DMS79 (cell line): Measurements from ENCODE around the gene TMEM135.
"Not testable (repeated sequence)": the region's sequence is repeated elsewhere in the genome, so short reads cannot be mapped to it uniquely, and the experiment has no call there.

Experiments
- DNase-seq: peaks from one replicate; lab custom pipeline; 2025; lab: John Stamatoyannopoulos, UW

The TMEM135 gene

DNA sequence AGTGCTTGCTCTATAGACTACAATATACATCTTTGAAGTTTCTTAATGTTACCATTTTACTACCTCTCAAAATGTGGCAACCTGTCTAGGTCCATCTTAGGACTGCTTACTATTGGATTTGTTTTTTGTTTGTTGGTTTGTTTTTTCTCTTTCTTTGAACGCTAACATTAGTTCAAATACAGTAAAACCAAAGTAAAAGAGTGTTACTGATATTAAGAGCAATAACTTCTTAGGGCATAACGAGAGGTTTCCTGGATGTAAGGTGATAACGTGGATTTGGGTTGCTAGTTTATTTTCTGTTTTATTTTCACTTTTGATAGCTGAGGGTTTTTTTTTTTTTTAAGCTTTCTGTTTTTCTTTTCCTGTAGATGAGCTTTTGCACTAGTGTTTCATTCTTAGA, 43.6 kb downstream of the TMEM135 start:
- DNase-seq, result no peak

DNA sequence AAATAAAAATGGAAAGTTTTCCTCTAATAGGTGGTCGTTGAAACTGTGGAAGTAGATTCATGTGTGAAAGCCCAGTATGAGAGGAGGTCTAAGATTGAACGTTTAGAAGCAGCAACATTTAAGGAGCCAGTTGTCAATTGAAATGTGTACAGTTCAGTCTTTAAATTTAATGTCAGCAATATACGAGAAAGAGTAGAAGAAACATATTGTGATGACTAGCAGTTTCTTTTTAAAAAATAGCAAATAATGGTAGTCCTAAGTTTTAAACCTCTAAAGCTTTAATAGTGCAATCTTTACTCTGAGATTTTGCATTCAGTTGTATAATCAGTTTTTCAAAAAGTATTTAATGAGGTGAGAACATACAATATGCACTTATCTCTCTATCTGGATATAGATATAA, 44.9 kb downstream of the TMEM135 start:
- DNase-seq, result no peak

DNA sequence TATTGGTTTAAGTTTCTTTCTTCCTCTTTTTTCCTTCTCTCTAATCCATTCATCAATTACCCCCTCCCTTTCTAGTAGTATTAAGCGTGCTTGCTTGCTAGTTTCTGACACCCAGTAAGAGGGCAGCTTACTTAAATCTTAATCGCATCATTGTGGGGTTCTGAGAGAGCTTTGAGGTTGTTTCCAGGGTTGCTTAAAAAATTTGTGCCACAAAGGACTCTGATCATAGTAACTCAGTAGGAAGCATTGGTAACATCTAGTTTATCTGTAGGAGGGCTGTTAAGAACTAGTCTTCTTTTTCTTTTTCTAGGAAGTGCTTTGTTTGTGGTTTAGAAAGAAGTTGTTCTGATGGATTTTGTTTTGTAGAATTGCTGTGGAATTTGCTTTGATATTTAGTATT, 45.3 kb downstream of the TMEM135 start:
- no peak for DNase-seq

DNA sequence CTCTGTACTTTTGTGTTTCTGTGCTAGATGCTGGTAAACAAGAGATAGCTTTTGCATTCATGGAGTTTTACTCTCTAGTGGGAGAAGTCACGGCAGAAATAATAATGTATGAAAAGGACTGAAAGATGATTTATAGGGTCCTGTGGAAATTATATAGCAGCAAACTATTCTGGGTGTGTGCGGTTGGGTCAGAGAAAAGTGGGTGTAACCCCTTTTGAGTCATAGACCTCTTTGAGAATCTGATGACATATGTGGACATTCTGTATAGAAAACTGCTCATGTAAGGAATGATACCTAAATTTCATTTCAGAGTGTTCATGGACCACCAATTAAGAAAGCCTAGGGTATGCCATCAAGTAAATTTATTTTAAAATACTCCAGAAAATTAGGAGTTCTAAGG, 54.4 kb downstream of the TMEM135 start:
- no peak for DNase-seq

DNA sequence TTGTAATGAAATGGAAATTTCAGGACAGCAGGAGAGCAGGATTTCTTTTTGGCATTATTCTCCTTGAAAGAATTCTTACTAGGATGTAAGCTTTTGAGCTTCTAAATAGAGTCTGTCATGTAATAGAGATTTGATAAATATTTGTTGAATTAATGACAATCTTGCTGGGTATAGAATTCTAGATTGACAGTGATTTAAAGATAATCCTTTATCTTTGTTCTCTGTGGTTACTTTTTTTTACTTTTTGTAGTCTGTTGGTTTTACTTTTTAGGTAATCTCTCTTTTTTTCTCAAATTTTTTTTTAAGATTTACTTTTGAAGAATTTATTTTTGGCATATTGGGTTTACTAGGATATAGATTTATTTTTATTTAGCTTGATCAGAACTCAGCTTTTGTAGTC, 54.8 kb downstream of the TMEM135 start:
- no peak for DNase-seq

DNA sequence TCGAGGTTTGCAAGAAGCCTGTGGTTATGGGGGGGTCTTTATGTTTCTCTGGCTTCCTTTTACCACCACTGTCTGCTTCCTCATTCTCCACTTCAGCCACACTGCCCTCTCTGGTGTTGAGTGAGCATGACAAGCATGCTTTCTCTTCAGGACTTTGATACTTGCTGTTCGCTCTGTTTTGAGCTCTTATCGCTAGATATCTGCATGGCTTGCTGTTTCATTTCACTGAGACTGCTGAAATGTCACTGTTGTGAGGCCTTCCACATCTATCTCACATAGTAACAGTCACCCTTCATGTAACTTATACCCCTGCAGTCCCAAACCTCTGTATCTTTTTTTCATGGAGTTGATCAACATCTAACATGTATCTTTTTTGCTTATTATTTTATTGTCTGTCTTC, 59.8 kb downstream of the TMEM135 start:
- DNase-seq, result no peak

DNA sequence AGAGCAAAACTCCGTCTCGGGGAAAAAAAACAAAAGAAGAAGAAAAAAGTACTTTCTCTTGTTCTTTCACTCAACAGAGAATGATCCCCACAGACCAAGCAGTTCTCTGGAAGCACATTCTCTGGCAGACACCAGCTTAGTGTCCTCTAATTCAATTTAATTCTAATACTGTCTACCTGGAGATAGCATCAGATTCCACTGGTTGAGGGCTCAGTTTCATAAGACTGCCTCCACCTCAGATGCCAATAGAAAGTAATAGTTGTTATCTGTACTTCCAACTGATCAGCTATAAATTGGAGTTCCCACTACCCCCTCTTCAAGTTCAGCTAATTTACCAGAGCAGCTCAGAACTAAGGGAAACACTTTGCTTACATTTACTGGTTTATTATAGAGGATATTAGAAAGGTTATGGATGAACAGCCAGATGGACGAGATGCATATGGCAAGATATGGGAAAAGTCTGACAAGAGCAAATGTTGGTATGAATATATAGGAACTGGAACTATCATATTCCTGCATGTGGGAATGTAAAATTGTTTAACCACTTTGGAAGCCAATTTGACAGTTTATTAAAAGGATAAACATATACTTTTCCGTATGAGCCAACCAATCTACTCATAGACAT, 64.3 kb downstream of the TMEM135 start:
- no peak for DNase-seq

DNA sequence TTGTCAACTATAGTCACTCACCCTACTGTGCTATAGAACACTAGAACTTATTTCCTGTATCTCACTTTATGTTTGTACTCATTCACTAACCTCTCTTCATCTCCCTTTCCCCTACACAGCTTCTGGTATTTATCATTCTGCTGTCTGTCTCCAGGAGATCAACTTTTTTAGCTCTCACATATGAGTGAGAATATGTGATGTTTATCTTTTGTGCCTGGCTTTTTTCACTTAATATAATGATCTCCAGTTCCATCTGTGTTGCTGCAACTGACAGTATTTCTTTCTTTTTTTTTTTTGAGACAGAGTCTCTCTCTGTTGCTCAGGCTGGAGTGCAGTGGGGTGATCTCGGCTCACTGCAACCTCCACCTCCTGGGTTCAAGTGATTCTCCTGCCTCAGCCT, 68.1 kb downstream of the TMEM135 start:
- not testable (repeated sequence) for DNase-seq

DNA sequence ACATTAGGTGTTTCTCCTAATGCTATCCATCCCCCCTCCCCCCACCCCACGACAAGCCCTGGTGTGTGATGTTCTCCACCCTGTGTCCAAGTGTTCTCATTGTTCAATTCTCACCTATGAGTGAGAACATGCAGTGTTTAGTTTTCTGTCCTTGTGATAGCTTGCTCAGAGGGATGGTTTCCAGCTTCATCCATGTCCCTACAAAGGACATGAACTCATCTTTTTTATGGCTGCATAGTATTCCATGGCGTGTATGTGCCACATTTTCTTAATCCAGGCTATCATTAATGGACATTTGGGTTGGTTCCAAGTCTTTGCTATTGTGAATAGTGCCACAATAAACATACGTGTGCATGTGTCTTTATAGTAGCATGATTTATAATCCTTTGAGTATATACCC, 69.6 kb downstream of the TMEM135 start:
- not testable (repeated sequence) for DNase-seq

DNA sequence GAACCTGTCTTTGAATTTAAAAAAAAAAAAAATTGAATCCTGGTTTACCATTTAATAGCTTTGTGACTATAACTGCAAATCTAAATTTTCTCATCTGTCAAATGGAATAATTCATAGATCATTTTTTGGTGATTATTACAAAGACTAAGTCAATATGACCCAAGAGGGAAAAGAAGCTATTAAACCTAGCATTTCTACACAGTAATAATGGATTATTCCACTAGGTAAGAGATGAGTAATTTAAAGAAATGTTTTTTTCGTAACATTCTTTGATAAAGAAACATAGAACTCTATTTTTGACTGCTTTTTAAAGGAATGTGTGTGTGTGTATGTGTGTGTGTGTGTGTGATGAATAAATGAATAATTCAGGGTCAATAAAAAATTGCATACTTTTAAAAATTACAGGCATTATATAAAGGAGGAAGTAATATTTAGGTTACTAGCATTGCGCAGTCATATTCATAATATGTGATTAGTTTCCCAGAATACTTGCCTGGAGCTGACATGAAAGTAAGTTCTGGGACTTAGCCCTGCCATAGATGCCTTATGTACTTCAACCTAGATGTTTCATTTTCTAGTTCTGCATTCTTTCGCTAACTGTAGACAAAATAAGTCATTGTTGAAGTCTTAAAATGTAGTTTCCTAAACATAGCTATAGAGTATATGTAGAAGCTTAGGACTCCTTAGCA, 72.9 kb downstream of the TMEM135 start:
- no peak for DNase-seq

DNA sequence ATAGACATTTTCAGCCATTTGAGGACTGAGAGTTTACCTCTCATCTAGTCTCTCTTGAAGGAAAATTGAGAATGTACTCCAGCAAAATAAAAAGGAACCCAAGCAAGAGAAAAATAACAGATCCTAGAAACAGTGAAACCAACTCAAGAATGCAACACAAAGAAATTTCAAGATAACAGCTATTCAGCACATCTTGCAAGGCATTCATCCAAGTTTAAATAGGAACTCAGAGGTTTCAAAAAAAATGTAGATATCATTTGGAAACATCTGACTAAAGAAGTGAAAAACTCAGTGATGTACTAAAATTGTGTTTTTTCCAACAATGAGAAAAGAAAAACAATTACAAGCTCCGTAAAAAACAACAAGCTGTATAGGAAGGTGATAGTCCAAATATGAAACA, 76.4 kb downstream of the TMEM135 start:
- no peak for DNase-seq

DNA sequence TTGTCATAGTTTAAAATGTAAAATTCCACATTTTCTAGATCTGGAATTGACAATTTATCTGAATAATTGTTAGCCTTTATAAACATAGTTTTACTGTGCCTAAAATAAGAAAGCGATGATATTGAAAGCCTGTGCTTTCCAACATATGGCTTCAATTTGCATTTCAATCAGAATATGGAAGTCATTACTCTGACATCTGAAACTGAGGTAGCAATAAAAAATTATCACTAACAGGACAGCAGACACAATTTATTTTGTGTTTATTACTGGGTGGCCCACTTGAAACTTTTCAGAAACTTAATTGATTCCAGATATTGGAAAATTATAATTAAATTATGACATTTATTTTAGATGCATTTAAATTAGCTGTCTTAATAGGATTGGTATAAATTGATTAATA, 78.5 kb downstream of the TMEM135 start:
- DNase-seq, result no peak

DNA sequence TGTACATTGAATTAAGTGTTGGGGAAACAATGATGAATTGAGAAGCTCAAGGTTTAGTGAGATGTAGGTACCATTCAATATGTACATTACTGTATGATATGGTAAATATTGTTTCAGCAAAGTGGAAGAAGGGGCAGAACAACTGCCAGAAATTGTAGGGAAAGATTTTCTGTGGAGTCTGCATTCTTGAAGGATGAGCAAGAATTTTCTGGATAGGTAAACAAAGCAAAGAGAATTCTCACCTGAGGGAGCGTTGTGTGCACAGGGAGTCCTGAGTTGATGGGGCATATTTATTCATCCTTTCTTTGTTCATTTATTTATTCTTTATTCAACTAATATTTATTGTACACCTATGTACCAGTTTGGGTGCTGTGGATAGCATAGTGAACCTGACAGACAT, 83.2 kb downstream of the TMEM135 start:
- DNase-seq, result no peak

DNA sequence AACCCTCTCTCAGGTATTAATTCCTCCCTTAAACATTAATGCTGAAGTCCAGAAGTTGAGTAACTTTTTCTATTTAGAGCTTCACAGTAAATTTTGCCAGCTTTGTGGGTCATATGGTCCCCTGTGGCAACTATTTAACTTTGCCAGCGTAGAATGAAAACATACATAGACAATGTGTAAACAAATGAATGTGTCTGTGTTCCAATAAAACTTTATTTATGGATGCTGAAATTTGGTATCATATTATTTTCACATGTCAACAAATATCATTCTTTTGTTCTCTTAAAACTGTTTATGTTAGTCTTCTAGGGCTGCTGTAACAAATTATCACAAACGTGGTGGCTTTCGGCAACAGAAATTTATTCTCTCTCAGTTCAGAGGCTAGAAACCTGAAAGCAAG, 85.1 kb downstream of the TMEM135 start:
- no peak for DNase-seq

DNA sequence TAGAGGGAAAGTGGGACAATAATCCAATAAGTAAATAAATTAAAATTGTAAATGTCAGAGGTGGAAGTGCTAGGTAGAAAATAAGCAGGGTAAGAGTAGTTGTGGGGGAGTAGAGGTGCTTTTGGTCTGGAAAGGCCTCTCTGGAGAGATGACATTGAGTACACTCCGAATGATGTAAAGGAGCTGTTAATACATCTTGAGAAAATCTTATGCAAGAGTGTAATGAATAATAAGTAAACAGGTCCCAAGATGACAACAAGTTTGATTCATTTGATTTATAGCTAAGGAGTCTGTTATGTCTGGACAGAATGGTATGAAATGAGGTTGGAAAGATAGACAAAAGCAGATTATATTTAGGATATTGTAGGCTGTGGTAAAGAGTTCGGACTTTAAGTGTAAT, 87.5 kb downstream of the TMEM135 start:
- DNase-seq, result no peak

DNA sequence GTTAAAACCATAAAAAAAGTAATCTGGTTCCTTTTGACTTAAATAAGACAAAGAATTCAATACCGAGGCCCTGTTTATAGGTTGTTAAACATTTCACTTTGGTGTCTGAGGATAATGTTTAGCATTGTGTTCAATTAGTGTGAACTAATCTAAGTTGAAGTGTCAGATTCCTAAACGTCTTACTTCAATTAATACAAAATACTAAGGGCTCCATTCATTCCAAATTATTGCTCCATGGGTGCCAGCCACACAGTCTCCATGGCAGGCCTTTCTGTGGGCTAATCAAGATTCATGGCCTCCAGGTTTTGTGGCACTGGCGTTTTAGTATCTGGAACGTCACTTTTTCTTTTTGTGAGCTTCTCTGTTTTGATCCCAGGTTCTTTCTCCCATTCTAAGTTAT, 89.4 kb downstream of the TMEM135 start:
- DNase-seq, result no peak

DNA sequence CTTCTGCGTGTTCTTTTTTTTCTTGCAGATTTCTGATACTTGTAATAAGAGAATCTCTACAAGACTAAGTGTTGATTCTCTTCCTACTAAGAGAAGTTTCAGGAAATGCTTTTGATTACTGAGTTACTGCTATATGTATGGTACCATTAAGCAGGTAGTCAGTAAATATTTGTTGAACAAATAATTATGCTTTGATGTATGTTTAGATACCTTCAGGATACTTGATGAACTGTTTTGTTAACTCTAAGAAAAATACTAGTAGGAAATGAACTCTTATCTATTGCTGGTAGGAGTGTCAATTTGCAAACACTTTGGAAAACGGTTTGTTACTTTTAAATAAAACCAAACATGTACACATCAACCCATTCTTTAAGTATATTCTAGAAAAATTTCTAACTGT, 90.6 kb downstream of the TMEM135 start:
- no peak for DNase-seq

DNA sequence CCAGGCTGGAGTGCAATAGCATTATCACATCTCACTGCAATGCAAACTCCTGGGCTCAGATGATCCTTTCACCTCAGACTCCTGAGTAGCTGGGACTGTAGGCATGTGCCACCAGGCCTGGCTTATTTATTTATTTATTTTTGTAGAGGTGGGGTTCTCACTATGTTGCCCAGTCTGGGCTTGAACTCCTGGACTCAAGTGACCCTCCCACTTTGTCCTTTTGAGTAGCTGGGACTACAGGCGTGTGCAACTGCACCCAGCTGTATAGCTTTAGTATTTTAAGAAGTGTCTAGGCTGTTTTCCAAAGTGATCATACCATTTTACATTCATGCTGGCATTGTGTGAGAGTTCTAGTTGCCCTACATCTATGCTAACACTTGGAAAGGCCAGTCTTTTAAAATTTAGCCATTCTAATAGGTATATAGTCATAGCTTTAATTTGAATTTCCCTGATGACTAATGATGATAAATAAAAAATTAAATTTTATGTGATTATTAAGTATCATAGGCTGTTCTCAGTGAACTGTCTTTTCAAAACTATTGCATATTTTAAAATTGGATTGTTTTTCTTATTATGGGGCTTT, 96.9 kb downstream of the TMEM135 start:
- no peak for DNase-seq

DNA sequence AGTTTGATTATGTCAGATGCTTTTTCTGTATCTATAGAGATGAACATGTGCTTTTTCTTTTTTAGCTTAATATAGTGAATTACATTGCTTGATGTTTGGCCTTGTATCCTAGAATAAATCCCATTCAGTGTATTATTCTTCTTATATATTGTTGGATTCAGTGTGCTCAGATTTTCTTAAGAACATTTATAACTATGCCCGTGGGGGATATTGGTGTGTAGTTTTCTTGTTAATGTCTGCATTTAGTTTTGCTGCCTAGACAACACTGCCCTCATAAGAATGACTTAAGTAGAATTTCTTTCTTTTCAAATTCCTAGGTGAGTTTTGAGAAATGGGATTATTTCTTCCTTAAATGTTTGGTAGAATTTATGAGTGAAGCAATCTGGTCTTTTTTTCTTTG, 98.5 kb downstream of the TMEM135 start:
- DNase-seq, result no peak

DNA sequence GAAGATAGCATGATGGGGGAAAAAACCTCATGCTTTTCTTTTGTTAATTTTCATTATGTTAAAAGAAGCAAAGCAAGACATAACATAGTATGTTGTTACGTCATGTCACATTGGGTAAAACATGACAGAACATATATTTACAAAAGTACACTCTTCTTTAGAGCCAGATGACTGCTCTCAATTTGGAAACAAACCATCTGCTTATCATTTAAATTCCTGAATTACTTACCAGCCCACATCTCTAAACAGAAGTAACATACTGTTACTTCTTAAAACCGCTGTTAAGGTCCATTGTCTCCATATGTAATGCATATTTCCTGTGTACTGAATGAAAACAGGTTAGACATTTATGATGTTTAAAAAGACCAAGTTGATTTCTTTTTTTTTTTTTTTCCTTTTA, 100.0 kb downstream of the TMEM135 start:
- DNase-seq, result no peak

DNA sequence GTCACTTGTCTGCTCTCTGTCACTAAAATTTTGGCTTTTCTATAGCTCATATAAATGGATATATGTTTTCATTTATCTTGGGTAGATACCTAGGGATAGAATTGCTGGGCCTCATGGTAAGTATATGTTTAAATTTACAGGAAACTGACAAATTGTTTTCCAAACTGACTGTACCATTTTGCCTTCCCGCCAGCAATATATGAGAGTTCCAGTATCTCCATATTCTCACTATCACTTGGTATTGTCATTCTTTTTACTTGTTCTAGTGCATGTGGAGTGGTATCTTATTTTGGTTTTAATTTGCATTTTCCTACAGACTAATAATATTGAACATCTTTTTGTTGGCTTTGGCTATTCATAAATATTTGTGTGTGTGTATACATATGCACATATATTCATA, 101.7 kb downstream of the TMEM135 start:
- DNase-seq, result no peak

DNA sequence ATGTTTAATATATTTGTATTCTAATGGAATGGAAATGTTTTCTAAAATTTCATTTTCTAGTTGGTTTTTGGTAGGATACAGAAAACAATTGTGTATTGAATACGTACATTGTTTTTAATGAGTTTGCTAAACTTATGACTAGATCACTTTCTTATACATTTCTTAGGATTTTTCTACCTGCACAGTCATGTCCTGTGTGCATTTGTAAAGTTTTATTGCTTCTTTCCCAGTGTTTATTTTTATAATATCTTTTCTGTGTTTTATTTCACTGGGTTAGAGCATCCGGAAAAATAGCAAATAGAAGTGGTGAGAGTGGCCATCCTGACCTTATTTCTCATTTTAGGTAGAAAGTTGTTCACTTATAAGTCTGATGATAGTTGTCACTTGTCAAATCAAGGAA, 103.6 kb downstream of the TMEM135 start:
- no peak for DNase-seq

DNA sequence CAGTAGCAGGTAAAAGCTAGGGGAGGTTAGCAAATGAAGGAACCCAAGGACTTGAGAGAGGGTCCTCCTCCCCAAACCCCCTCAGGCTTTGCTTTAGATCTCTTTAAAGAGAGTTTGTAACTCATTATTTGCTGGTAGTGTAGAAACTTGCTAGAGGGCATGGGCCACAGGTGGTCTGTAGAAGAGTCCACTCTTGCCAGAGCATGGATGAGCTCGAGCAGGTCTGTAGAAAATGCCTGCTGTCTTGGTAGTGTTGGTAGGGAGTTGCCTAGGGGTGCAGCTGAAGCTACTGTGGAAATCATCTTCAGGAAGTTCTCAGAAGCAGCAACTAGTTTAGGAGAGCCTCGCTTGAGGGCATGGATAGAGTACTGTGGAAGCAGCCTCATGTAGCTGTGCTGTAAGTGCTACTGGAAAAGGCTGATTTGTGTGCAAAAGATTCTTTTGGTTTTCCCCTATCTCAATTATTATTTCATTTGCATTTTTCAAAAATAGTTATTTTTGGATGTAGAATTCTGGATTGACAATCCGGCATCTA, 104.3 kb downstream of the TMEM135 start:
- DNase-seq, result no peak

DNA sequence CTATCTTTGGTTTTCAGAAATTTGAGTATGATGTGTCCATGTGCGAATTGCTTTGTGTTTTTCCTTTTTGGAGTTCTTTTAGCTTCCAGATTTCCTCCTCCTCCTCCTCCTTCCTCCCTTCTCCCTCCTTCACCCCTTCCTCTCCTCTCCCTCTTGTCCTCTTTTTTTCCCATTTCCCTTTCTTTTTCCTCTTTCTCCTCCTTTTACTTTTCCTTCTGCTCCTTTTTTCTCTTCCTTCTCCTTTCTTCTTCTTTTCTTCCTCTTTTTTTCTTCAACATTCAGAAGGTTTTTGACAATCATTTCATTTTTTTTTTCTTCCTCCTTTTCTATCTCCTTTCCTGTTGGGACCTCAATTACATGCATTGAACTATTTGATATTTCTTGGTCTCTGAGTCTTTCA, 104.9 kb downstream of the TMEM135 start:
- no peak for DNase-seq
